Measurements from ENCODE around the gene INSC. TPM values are rescaled to one million over a fixed set of nuclear protein-coding genes. Genes with fewer than 3 reads are reported as not detected.

Gene INSC
- total RNA-seq, 2 donors from 2014 or later, result 1.0 TPM; not detected in 1

- TF ChIP-seq CTCF (IDR thresholded peaks at IDR 0.05), result no peak
- no peak for DNase-seq (ENCODE audit: low spot score)
Observed at GRCh38 chr11:15139096-15139770, 24.5 kb downstream of the INSC start.

GRCh38 chr11:15139958-15140659 lies 25.4 kb downstream of the INSC start:
- Histone ChIP-seq H3K36me3 (no peaks in the 10 kb centered on the region), H3K9me3 (no peaks in the 10 kb centered on the region), H3K27me3 (no peaks in the 10 kb centered on the region), H3K4me1 (peaks cover 0 to 6% of the 10 kb centered on the region in 2 donors), H3K27ac (no peak overlapping the region), H3K4me3 (no peak overlapping the region)
- TF ChIP-seq CTCF (IDR thresholded peaks at IDR 0.05), result no peak
- no peak for DNase-seq (ENCODE audit: low spot score)

More at GRCh38 chr11:15139096-15139770, 24.5 kb downstream of the INSC start:
- Histone ChIP-seq H3K4me1 (peaks cover 0 to 6% of the 10 kb centered on the region in 2 donors), H3K9me3 (no peaks in the 10 kb centered on the region), H3K27ac (peak overlapping the region in 1 of 2 donors; percentile 42), H3K36me3 (no peaks in the 10 kb centered on the region), H3K4me3 (no peak overlapping the region), H3K27me3 (no peaks in the 10 kb centered on the region)

- no peak for DNase-seq (ENCODE audit: low spot score)
- no peak overlapping the region for H3K4me3 ChIP-seq
- H3K36me3 ChIP-seq, result no peaks in the 10 kb centered on the region
- no peak overlapping the region for H3K27ac ChIP-seq
- H3K9me3 ChIP-seq, result no peaks in the 10 kb centered on the region
- H3K4me1 ChIP-seq, result peaks cover 0 to 6% of the 10 kb centered on the region in 2 donors
- no peak for TF ChIP-seq CTCF (IDR thresholded peaks at IDR 0.05)
- H3K27me3 ChIP-seq, result no peaks in the 10 kb centered on the region
Observed at GRCh38 chr11:15141381-15141780, 26.7 kb downstream of the INSC start.

GRCh38 chr11:15142838-15143237 lies 28.1 kb downstream of the INSC start:
- H3K27me3 ChIP-seq, result no peaks in the 10 kb centered on the region
- no peaks in the 10 kb centered on the region for H3K36me3 ChIP-seq
- no peak overlapping the region for H3K27ac ChIP-seq
- no peak for TF ChIP-seq CTCF (IDR thresholded peaks at IDR 0.05)
- DNase-seq (ENCODE audit: low spot score), result no peak
- no peak overlapping the region for H3K4me3 ChIP-seq
- peaks cover 0 to 6% of the 10 kb centered on the region in 2 donors for H3K4me1 ChIP-seq
- H3K9me3 ChIP-seq, result no peaks in the 10 kb centered on the region

GRCh38 chr11:15143855-15144254 lies 29.1 kb downstream of the INSC start:
- DNase-seq (ENCODE audit: low spot score), result no peak
- no peaks in the 10 kb centered on the region for H3K36me3 ChIP-seq
- H3K27me3 ChIP-seq, result no peaks in the 10 kb centered on the region
- no peak for TF ChIP-seq CTCF (IDR thresholded peaks at IDR 0.05)
- no peak overlapping the region for H3K27ac ChIP-seq
- no peak overlapping the region for H3K4me3 ChIP-seq
- no peaks in the 10 kb centered on the region for H3K9me3 ChIP-seq
- H3K4me1 ChIP-seq, result peaks cover 0 to 6% of the 10 kb centered on the region in 2 donors

All from right atrium auricular region (tissue), 2 donors.